HG03442 (cell line): ENCODE data around the gene NLRP12.
"Not testable (repeated sequence)": the region's sequence is repeated elsewhere in the genome, so short reads cannot be mapped to it uniquely, and the experiment has no call there.

Experiments
- ATAC-seq: cut with Tn5 transposase; IDR thresholded peaks from one replicate; pipeline ENCODE4 v1.9.1; 2021; ENCODE audit warnings: mild to moderate bottlenecking, moderate library complexity; ENCODE audit not compliant: unreplicated experiment

The NLRP12 gene

GRCh38 chr19:53824134-53824611 lies at the start of gene NLRP12:
Gene NLRP12 (minus strand): TSS chr19:53824314. CDS start chr19:53824174, 140 bp downstream.
- ATAC-seq = no peak

GRCh38 chr19:53872762-53873161 lies 48.6 kb upstream of the NLRP12 start:
- no peak for ATAC-seq

- no peak for ATAC-seq
Measured at GRCh38 chr19:53871454-53871853, 47.3 kb upstream of the NLRP12 start.

- ATAC-seq = no peak
Measured at GRCh38 chr19:53870485-53870844, 46.4 kb upstream of the NLRP12 start.

- ATAC-seq = not testable (repeated sequence)
Measured at GRCh38 chr19:53869805-53870484, 45.8 kb upstream of the NLRP12 start.

GRCh38 chr19:53868892-53869804 lies 45.0 kb upstream of the NLRP12 start:
- peak; percentile 40 for ATAC-seq

- ATAC-seq = no peak
Measured at GRCh38 chr19:53868091-53868891, 44.2 kb upstream of the NLRP12 start.

- ATAC-seq = peak; percentile 52
Measured at GRCh38 chr19:53867225-53868090, 43.3 kb upstream of the NLRP12 start, which contains the start of gene MYADM. Gene MYADM (plus strand): TSS chr19:53867883. CDS start chr19:53873530, 5,647 bp downstream.

GRCh38 chr19:53866865-53867224 lies 42.7 kb upstream of the NLRP12 start:
- no peak for ATAC-seq

GRCh38 chr19:53865918-53866864 lies 42.1 kb upstream of the NLRP12 start:
- no peak for ATAC-seq

GRCh38 chr19:53865523-53865917 lies 41.4 kb upstream of the NLRP12 start:
- no peak for ATAC-seq

- no peak for ATAC-seq
Measured at GRCh38 chr19:53864308-53864836, 40.3 kb upstream of the NLRP12 start.

- ATAC-seq = no peak
Measured at GRCh38 chr19:53853707-53854106, 29.6 kb upstream of the NLRP12 start.

GRCh38 chr19:53849237-53849676 lies 25.1 kb upstream of the NLRP12 start:
- no peak for ATAC-seq

- ATAC-seq = no peak
Measured at GRCh38 chr19:53847555-53847954, 23.4 kb upstream of the NLRP12 start.

GRCh38 chr19:53844849-53845246 lies 20.7 kb upstream of the NLRP12 start:
- no peak for ATAC-seq

- ATAC-seq = not testable (repeated sequence)
Measured at GRCh38 chr19:53840914-53841313, 16.8 kb upstream of the NLRP12 start.

GRCh38 chr19:53840241-53840640 lies 16.1 kb upstream of the NLRP12 start:
- not testable (repeated sequence) for ATAC-seq

GRCh38 chr19:53838446-53838845 lies 14.3 kb upstream of the NLRP12 start:
- not testable (repeated sequence) for ATAC-seq
